ENCODE measurements around the gene ACSS1.

DNA sequence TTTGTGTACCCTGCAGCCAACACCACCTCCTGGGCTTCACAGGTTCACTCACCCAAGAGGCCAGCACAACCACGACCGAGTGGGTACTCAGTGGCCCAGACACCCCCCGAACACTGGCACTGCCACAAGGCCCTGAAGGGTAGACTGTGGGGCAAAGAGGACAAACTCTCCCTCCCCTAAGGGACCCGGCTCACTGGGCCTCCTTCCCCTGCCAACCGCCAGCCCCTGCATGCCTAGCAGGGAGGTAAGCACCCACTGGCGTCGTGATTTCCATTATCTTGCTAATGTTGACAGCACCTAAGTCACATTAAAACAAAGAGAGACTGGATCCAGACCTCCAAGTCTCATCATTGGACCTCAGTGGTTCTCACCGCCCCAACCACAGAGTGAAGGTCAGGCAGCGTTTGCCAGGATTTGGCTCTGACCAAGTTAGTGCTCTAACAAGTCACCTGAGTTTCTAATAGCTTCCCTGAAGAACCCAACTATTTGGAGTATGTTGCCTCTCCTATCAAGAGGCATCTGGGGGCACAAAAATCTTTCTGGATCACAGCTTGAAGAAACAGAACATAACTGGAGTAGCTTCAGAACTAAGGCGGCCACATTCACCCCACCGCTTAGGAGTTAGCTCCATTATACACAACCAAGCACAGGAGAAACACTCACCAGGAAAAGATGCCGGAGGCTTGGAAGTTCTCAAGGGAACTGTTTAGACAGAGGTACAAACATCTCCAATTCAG lies 51.3 kb downstream of the ACSS1 start:
- TF ChIP-seq RARB (CRISPR knock-in tag; IDR thresholded peaks at IDR 0.05) = no peak
- TF ChIP-seq, protein P1, sequence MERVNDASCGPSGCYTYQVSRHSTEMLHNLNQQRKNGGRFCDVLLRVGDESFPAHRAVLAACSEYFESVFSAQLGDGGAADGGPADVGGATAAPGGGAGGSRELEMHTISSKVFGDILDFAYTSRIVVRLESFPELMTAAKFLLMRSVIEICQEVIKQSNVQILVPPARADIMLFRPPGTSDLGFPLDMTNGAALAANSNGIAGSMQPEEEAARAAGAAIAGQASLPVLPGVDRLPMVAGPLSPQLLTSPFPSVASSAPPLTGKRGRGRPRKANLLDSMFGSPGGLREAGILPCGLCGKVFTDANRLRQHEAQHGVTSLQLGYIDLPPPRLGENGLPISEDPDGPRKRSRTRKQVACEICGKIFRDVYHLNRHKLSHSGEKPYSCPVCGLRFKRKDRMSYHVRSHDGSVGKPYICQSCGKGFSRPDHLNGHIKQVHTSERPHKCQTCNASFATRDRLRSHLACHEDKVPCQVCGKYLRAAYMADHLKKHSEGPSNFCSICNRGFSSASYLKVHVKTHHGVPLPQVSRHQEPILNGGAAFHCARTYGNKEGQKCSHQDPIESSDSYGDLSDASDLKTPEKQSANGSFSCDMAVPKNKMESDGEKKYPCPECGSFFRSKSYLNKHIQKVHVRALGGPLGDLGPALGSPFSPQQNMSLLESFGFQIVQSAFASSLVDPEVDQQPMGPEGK (CRISPR knock-in tag; IDR thresholded peaks at IDR 0.05; ENCODE audit: borderline replicate concordance) = no peak
- TF ChIP-seq GLIS3 (CRISPR knock-in tag; IDR thresholded peaks at IDR 0.05) = no peak
- no peak for TF ChIP-seq ARNTL (CRISPR knock-in tag; IDR thresholded peaks at IDR 0.05; ENCODE audit: borderline replicate concordance, low read depth)
- TF ChIP-seq TOX (CRISPR knock-in tag; IDR thresholded peaks at IDR 0.05; ENCODE audit: borderline replicate concordance) = no peak
- TF ChIP-seq, protein P2, sequence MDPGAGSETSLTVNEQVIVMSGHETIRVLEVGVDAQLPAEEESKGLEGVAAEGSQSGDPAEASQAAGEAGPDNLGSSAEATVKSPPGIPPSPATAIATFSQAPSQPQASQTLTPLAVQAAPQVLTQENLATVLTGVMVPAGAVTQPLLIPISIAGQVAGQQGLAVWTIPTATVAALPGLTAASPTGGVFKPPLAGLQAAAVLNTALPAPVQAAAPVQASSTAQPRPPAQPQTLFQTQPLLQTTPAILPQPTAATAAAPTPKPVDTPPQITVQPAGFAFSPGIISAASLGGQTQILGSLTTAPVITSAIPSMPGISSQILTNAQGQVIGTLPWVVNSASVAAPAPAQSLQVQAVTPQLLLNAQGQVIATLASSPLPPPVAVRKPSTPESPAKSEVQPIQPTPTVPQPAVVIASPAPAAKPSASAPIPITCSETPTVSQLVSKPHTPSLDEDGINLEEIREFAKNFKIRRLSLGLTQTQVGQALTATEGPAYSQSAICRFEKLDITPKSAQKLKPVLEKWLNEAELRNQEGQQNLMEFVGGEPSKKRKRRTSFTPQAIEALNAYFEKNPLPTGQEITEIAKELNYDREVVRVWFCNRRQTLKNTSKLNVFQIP (CRISPR knock-in tag; IDR thresholded peaks at IDR 0.05; ENCODE audit: borderline replicate concordance, low read depth) = no peak
- TF ChIP-seq CSDC2 (CRISPR knock-in tag; IDR thresholded peaks at IDR 0.05) = no peak
- TF ChIP-seq ESRRG (CRISPR knock-in tag; IDR thresholded peaks at IDR 0.05) = no peak

Data from SK-N-SH treated with all-trans-retinoic acid at 6 μM for 48 hours (cell line).